Panc1 (cell line): Measurements from ENCODE around the gene RNU1-1.
"Not testable (repeated sequence)": the region's sequence is repeated elsewhere in the genome, so short reads cannot be mapped to it uniquely, and the experiment has no call there.

Source experiments
- POLR2AphosphoS5 ChIP-seq: IDR thresholded peaks from 2 replicates; pipeline ENCODE4 v1.6.1; 2012; ENCODE audit warnings: mild to moderate bottlenecking, low read depth, low read length, moderate library complexity
- SIN3A ChIP-seq: IDR thresholded peaks from 2 replicates; pipeline ENCODE4 v1.6.1; 2012; ENCODE audit warnings: low read depth, mild to moderate bottlenecking, low read length, moderate library complexity, borderline replicate concordance; ENCODE audit not compliant: insufficient read depth
- TF ChIP-seq, protein P1 (sequence below): fragments of 450-650 bp; IDR thresholded peaks from 2 replicates; pipeline ENCODE4 v1.5.1; 2017; ENCODE audit warnings: mild to moderate bottlenecking
- TF ChIP-seq, protein P2 (sequence below), 2 experiments: IDR thresholded peaks; 2 replicates each; pipeline ENCODE4 v1.6.1; 2011 to 2012; ENCODE audit warnings: low read depth in 2 of 2, control low read depth in 1 of 2, low read length in 1 of 2, mild to moderate bottlenecking in 1 of 2, moderate library complexity in 1 of 2; ENCODE audit not compliant: insufficient read depth in 1 of 2

DNA sequence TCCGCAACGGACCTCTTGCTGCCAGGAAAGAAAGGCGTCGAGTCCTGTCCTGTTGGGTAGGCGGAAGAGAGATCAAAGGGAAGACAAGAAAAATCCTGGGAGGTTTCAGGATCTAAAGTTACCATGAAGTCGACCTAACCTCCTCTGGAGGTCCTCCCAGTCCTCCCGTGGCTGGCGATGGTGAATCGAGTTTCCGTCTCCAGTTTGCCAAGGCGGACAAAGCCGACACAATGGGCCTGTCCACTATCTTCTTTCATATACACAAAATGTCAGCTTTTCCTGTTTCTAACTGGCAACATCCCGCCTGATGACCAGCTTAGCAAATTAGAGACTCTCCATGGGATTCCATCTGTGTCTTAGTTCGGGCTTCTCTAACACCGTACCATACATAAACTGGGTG is 22.7 kb upstream of the RNU1-1 start:
- TF ChIP-seq, protein P1, sequence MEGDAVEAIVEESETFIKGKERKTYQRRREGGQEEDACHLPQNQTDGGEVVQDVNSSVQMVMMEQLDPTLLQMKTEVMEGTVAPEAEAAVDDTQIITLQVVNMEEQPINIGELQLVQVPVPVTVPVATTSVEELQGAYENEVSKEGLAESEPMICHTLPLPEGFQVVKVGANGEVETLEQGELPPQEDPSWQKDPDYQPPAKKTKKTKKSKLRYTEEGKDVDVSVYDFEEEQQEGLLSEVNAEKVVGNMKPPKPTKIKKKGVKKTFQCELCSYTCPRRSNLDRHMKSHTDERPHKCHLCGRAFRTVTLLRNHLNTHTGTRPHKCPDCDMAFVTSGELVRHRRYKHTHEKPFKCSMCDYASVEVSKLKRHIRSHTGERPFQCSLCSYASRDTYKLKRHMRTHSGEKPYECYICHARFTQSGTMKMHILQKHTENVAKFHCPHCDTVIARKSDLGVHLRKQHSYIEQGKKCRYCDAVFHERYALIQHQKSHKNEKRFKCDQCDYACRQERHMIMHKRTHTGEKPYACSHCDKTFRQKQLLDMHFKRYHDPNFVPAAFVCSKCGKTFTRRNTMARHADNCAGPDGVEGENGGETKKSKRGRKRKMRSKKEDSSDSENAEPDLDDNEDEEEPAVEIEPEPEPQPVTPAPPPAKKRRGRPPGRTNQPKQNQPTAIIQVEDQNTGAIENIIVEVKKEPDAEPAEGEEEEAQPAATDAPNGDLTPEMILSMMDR: not testable (repeated sequence)
- TF ChIP-seq POLR2AphosphoS5, SIN3A: not testable (repeated sequence)
- TF ChIP-seq, protein P2, sequence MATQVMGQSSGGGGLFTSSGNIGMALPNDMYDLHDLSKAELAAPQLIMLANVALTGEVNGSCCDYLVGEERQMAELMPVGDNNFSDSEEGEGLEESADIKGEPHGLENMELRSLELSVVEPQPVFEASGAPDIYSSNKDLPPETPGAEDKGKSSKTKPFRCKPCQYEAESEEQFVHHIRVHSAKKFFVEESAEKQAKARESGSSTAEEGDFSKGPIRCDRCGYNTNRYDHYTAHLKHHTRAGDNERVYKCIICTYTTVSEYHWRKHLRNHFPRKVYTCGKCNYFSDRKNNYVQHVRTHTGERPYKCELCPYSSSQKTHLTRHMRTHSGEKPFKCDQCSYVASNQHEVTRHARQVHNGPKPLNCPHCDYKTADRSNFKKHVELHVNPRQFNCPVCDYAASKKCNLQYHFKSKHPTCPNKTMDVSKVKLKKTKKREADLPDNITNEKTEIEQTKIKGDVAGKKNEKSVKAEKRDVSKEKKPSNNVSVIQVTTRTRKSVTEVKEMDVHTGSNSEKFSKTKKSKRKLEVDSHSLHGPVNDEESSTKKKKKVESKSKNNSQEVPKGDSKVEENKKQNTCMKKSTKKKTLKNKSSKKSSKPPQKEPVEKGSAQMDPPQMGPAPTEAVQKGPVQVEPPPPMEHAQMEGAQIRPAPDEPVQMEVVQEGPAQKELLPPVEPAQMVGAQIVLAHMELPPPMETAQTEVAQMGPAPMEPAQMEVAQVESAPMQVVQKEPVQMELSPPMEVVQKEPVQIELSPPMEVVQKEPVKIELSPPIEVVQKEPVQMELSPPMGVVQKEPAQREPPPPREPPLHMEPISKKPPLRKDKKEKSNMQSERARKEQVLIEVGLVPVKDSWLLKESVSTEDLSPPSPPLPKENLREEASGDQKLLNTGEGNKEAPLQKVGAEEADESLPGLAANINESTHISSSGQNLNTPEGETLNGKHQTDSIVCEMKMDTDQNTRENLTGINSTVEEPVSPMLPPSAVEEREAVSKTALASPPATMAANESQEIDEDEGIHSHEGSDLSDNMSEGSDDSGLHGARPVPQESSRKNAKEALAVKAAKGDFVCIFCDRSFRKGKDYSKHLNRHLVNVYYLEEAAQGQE (IDR thresholded peaks at IDR 0.05; ENCODE audit: insufficient read depth in 1 of 2, low read depth in 2 of 2, low read length in 1 of 2): not testable (repeated sequence)
